Activated CD4-positive, CD25-positive, alpha-beta regulatory T cell treated with anti-CD3 and anti-CD28 coated beads, Interleukin-2, amount 50 U/mL, for 16 hours (primary cell): ENCODE data around the gene APBA2.

Experiments
- DNase-seq: peaks from one replicate; pipeline ENCODE4 v3.0.0-alpha.2; 2020; ENCODE audit warnings: low read depth, low spot score

APBA2 gene

DNA sequence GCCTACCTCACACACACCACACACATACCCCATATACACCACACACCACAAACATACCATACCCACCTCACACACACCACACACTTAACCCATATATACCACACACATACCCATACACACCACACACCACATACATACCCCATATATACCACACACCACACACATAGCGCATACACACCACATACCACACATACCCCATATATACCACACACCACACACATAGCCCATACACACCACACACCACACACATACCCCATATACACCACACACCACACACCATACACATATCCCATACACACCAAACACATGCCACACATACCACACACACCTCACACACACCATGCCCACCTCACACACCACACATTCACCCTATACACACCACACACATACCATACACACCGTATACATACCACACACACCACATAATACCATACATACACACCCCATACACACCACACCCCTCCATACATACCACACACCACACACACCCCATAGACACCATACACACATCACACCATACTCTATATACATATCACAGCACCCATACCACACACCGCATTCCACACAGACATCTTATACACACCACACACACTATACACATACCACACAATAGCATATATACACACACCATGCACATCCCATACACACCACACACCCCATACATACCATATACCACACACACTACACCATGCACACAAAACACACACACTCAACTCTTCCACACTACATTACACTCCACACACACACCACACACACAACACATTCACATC, 29.5 kb downstream of the APBA2 start:
- no peak for DNase-seq

GRCh38 chr15:28915935-28916334, 30.2 kb downstream of the APBA2 start:
- no peak for DNase-seq

DNA sequence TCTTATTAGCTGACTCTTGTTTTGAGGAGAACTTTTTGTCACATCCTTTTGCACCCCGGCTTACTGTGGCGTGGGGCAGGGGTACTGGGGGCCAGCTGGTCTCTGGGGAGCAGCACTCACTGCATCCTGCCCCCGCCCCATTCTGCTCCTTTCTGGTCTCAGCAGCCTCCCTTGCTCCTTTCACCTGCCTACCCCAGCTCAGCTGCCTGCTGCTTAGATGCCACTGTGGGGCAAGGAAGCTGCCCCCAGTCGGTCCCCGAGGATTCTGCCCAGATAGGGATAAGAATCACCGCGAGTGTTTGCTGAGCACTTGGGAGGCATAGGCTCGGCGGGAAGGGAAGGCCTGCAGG, 32.0 kb downstream of the APBA2 start:
- no peak for DNase-seq

- DNase-seq: no peak
Measured at GRCh38 chr15:28918141-28918983, 32.6 kb downstream of the APBA2 start.

DNA sequence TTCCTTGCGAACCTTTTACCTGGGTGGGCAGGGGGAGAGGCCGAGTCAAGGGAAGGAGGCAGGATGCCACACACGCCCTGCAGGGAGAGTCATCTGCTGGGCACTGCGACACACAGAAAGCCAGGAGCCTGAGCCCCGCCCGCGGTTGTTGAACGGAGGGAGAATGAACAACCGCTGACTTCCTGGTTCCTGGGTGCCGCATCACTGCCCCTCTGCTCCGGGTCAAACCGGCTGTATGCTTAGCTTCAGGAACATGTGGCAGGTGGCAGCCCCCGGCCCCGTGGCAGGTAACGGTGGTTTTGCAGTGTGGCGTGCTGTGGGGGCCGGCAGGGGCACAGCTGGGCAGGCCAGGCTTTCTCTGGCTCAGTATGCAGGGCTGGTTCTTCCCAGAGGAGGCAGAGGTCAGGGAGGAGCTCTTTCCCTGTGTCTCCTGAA, 33.4 kb downstream of the APBA2 start:
- no peak for DNase-seq

- no peak for DNase-seq
Measured at GRCh38 chr15:28919679-28920655, 34.2 kb downstream of the APBA2 start.

GRCh38 chr15:28920781-28921331, 35.1 kb downstream of the APBA2 start:
- DNase-seq: no peak

DNA sequence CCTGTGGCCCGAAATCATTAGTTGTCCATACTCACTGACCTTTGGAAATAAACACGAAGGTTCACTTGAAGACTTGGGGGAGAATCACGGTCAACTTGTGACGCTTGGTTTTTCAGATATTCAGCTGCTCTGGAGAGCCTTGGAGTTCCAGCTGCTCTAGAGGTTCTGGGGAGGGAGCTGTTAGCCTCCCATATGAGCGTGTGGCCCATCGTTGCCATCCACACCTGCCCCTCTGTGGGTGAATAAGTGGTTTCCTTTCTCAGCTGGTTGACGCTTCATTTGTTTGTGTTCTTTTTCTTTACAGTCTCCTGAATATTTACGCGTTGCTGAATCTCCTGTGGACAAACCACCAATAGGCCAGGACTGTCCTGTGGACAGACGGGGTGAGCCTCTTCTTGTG, 35.6 kb downstream of the APBA2 start:
- DNase-seq: no peak

GRCh38 chr15:28921919-28922706, 36.3 kb downstream of the APBA2 start:
- DNase-seq: no peak

DNA sequence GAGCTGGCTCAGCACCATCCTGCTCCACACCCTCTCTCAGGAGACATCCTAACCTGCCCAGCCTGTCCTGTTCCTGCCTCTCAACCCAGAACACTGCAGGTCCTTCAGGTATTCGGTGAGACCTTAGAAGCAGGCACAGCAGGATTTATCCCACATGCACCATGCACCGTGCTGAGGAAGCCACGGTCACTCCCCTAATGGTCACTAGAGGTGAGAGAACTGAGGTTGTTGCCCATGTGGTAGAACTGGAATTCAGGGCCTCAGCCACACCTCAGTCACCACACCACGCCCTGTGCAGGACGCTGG, 36.9 kb downstream of the APBA2 start:
- DNase-seq: no peak

DNA sequence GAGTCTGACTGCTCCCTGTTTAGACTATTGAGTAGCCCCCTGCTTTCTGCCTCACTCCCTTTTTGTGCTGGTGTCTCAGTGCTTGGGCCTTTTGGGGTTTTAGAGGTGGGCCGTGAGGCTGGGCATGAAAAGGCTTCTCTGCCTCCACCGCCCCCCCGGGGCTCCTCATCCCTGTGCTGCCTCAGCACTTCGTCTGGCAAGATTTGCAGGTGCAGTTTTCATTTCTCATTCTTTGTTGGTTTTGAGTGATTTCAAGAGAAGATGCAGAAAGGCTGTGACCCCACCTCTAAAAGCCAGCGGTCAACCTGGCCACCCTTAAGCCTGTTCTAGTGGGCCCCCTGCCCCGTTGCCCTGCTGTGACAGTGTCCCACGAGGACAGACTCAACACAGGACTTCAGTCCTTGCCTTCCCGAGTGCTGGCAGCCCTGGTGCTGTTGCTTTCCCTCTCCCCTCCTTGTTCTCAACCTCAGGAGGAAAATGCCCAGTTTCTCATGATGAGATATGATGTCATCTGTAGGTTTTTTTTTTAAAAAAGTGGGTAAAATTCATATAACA, 38.0 kb downstream of the APBA2 start:
- DNase-seq: no peak

GRCh38 chr15:28927043-28927442, 41.3 kb downstream of the APBA2 start:
- DNase-seq: no peak

DNA sequence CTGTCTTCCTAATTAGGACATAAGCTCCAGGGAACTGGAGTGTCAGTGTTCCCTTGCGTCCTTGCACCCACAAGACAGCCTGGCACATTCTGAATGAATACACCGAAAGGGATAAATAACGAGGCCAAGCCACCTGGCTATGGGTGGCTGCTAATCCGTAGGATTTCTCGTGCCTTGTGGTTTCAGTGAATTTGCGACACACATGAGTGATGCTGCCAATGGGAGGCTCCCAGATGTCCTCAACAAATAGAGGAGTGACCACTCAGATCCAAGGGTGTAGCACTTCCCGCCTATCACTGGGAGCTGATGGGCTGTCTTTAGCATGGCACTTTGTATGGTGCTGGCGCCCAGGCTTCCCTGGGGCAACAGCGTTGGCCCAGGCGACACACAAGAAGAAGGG, 43.4 kb downstream of the APBA2 start:
- DNase-seq: no peak

DNA sequence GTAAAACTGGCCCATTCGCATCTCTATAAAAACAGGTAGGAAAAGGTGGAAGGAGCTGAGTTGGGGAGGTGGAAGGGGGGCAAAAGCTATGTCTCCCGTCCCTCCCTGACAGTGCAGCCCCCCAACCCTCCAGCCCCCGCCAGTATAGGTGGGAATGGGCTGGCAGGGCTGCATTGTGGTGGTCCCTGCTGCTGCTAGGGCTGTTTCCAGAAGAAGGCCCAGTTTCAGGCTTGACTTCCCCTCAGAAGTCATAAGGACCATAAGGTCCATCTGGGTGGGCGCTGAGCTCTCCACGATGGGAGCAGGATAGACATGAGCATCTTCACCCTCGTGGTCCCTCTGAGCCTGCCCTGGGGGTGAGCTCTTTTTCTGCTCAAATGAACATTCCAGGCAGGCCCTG, 44.2 kb downstream of the APBA2 start:
- no peak for DNase-seq

- no peak for DNase-seq
Measured at GRCh38 chr15:28930476-28931291, 44.9 kb downstream of the APBA2 start.

- DNase-seq: no peak
Measured at GRCh38 chr15:28931828-28932227, 46.1 kb downstream of the APBA2 start.

GRCh38 chr15:28932361-28932760, 46.6 kb downstream of the APBA2 start:
- no peak for DNase-seq

DNA sequence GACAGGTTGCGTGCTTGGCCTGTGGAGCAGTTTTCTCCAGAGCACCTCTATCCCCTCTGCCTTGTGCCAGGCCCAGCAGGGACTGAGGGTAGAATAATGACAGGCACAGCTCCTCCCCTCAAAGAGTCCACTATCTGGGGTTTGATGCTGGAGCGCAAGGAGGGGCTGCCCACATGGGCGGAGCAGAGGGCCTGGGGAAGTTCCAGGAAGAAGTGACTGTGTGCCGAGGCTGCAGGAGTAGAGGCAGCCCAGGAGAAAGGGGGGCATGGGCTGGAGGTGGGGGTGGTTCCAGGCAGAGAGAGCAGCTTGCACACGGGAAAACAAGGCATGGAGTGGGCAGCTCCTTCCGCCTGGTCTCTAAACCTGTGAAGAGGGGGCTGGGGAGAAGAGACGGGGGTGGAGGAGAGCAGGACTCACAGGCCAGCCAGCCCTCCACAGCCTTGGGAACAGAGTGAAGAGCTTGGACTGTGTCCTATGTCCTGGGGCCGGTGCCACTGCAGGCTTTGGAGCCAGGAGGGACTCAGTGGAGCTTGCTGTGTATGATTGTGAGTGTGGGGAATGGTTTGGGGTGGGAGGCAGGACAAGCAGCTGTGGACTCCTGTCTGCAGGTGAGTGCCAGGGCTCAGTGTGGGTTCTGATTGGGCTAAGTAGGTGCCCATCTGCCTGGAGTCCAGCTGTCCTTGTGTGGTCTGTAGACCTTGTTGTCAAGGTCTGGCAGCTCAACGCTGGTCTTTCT, 48.1 kb downstream of the APBA2 start:
- no peak for DNase-seq

DNA sequence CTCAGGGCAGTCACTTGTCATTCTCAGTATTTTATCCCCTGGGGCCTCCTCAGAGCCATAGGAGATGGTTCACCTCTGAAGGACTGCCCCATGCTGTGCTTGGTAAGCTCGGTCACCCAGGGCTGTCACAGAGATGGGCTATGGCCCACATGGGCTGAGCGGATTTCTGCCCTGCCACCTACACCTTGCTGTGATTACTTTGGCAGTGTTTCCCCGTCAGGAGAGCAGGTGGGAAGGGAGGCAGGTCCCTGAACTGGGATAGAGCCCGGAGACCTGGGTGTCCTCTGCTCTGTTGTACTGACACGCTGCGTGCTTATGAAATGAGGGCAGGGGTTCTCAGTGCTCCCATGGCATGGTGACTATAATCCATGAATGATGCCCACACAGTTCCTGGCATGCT, 48.9 kb downstream of the APBA2 start:
- DNase-seq: no peak
